Mesendoderm (in vitro differentiated cells): ENCODE measurements around the gene PREX1.

Experiments
- DNase-seq: peaks from one replicate; pipeline ENCODE4 v3.0.0; 2013
- H2AK5ac ChIP-seq: 2 replicates; pipeline ENCODE4 v1.6.1; 2013; ENCODE audit warnings: low read length, inconsistent platforms
- H2BK120ac ChIP-seq: 2 replicates; pipeline ENCODE4 v1.6.1; 2013; ENCODE audit warnings: low read depth, mild to moderate bottlenecking, low read length, moderate library complexity, mixed read lengths
- H2BK15ac ChIP-seq: replicated peaks from 2 replicates; pipeline ENCODE4 v1.6.1; 2013; ENCODE audit warnings: low read depth, mild to moderate bottlenecking, moderate library complexity
- H2BK5ac ChIP-seq: 2 replicates; pipeline ENCODE4 v1.6.1; 2013; ENCODE audit warnings: low read length, inconsistent platforms
- H3K18ac ChIP-seq: 2 replicates; pipeline ENCODE4 v1.6.1; 2013; ENCODE audit warnings: mild to moderate bottlenecking, low read length, mixed read lengths
- H3K23ac ChIP-seq: one replicate; pipeline ENCODE4 v1.6.1; 2013; ENCODE audit warnings: low read length
- H3K27ac ChIP-seq: 2 replicates; pipeline ENCODE4 v1.5.1; 2013; ENCODE audit warnings: low read depth, mild to moderate bottlenecking, inconsistent platforms, low read length, moderate library complexity
- H3K27me3 ChIP-seq: 2 replicates; pipeline ENCODE4 v1.6.1; 2013; ENCODE audit warnings: low read length, control low read depth, mild to moderate bottlenecking, inconsistent platforms; ENCODE audit not compliant: insufficient read depth, poor library complexity
- H3K36me3 ChIP-seq: 2 replicates; pipeline ENCODE4 v1.6.1; 2013; ENCODE audit warnings: low read length, inconsistent platforms; ENCODE audit not compliant: control insufficient read depth, insufficient read depth
- H3K4ac ChIP-seq: one replicate; pipeline ENCODE4 v1.6.1; 2013; ENCODE audit warnings: low read depth, mild to moderate bottlenecking, low read length, moderate library complexity
- H3K4me1 ChIP-seq: 2 replicates; pipeline ENCODE4 v1.6.1; 2013; ENCODE audit warnings: low read depth, low read length, inconsistent platforms; ENCODE audit not compliant: control insufficient read depth
- H3K4me2 ChIP-seq: 2 replicates; pipeline ENCODE4 v1.6.1; 2013; ENCODE audit warnings: low read length
- H3K4me3 ChIP-seq: 2 replicates; pipeline ENCODE4 v1.5.1; 2013; ENCODE audit warnings: mild to moderate bottlenecking, low read length
- H3K56ac ChIP-seq: one replicate; pipeline ENCODE4 v1.6.1; 2013; ENCODE audit warnings: low read length
- H3K79me1 ChIP-seq: 2 replicates; pipeline ENCODE4 v1.6.1; 2013; ENCODE audit warnings: low read length, inconsistent platforms
- H3K79me2 ChIP-seq: 2 replicates; pipeline ENCODE4 v1.6.1; 2013; ENCODE audit warnings: mild to moderate bottlenecking, low read length; ENCODE audit not compliant: control insufficient read depth, insufficient read depth
- H3K9ac ChIP-seq: 2 replicates; pipeline ENCODE4 v1.6.1; 2013; ENCODE audit warnings: low read length, inconsistent platforms
- H4K5ac ChIP-seq: one replicate; pipeline ENCODE4 v1.6.1; 2013; ENCODE audit warnings: low read length
- H4K8ac ChIP-seq: one replicate; pipeline ENCODE4 v1.6.1; 2013; ENCODE audit warnings: low read depth, mild to moderate bottlenecking, control low read depth, low read length, moderate library complexity
- WGBS: extraction: QIAGEN DNeasy Blood & Tissue Kit; methylation state at CpG from one replicate; pipeline ENCODE4 v1.1.7; 2013; ENCODE audit warnings: low lambda C conversion rate, missing lambda C conversion rate; ENCODE audit not compliant: insufficient coverage; ENCODE audit errors: extremely low coverage; 5-methylcytosine and 5-hydroxymethylcytosine counted together

The PREX1 gene

DNA sequence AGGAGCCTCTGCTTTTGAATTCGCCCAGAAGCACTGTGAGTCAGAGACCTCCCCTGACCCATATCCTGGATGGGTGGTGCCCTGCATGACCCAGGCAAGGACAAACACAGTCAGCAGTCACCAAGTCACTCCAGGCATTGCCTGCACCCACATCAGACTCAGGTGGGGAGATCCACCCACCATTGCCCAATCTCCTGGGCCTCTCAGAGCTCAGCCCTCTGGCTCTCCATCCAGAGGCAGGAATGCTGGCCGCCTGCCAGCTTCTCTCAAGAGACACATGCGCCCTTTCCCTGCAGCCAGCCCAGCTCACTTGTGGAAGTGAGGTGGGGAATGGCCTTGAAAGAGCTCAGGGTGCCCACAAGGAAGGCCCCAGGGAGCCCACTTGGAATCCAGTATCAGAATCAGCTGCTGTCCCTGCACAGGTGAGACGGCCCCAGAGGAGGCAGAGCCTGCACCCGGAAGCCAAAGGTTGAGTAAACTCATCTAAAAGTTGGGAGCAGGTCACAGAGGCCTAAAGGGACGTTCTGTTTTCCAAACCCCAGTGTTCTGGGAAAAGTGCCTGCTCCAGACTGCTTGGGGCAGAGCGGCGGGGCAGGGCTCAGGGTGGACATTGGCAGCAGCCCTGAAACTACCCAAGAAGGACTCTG is 129.8 kb downstream of the PREX1 start:
- Histone ChIP-seq H3K36me3 (peaks cover 2% of the 10 kb centered on the region), H4K8ac (no peak overlapping the region), H3K23ac (no peak overlapping the region), H2BK120ac (no peak overlapping the region), H3K79me1 (peaks cover 1% of the 10 kb centered on the region), H4K5ac (no peak overlapping the region), H3K4me3 (no peak overlapping the region), H3K27me3 (no peaks in the 10 kb centered on the region), H3K4ac (no peak overlapping the region), H3K56ac (no peak overlapping the region), H3K4me2 (no peak overlapping the region), H2AK5ac (no peak overlapping the region), H3K9ac (no peak overlapping the region), H3K27ac (no peak overlapping the region), H3K18ac (no peak overlapping the region), H3K4me1 (no peaks in the 10 kb centered on the region), H2BK15ac (no peak overlapping the region), H3K79me2 (no peaks in the 10 kb centered on the region), H2BK5ac (no peak overlapping the region)
- no peak for DNase-seq
- no CpG with 5 or more reads among the region's 8 CpGs for WGBS

DNA sequence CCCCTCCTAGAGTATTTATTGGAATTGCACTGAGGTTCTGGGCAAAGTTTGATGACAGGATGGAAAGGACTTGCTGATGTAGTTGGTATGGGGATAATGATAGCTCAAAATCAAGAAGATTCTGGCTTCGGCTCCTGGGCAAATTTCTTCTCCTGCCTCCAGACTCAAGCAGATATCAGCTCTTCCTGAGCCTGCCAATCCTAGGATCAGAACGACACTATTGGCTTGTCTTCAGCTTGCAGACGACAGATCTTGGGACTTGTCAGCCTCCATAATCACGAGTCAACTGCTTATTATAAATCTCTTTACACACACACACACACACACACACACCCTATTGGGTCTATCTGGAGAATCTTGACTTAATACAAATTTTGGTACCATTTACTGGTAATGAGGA is 131.1 kb downstream of the PREX1 start:
- no peak overlapping the region for H3K9ac ChIP-seq
- H3K79me2 ChIP-seq = no peaks in the 10 kb centered on the region
- no peak overlapping the region for H3K4ac ChIP-seq
- H3K36me3 ChIP-seq = peaks cover 2% of the 10 kb centered on the region
- no peak overlapping the region for H4K8ac ChIP-seq
- no peak for DNase-seq
- no peaks in the 10 kb centered on the region for H3K4me1 ChIP-seq
- no peak overlapping the region for H4K5ac ChIP-seq
- no peak overlapping the region for H3K4me2 ChIP-seq
- H3K18ac ChIP-seq = no peak overlapping the region
- H2BK5ac ChIP-seq = no peak overlapping the region
- no peaks in the 10 kb centered on the region for H3K27me3 ChIP-seq
- H3K4me3 ChIP-seq = no peak overlapping the region
- no peak overlapping the region for H3K23ac ChIP-seq
- H2AK5ac ChIP-seq = no peak overlapping the region
- WGBS = no CpG with 5 or more reads among the region's 4 CpGs
- H3K56ac ChIP-seq = no peak overlapping the region
- no peak overlapping the region for H2BK15ac ChIP-seq
- no peak overlapping the region for H3K27ac ChIP-seq
- no peak overlapping the region for H2BK120ac ChIP-seq
- H3K79me1 ChIP-seq = peaks cover 1% of the 10 kb centered on the region

DNA sequence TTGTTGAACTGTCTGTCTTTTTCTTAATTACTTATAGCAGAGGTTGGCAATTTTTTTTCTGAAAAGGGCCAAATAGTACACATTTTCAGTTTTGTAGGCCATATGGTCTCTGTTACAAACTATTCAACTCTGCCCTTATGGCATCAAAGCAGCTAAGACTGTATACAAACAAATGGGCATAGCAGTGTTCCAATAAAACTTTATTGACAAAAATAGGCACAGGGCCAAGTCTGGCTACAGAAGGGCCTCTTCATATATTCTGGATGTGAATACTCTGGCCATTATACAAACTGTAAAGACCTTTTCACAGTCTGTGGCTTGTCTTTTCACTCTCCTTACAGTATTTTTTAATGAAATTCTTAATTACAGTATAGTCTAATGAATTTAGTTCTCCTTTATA is 132.1 kb downstream of the PREX1 start:
- Histone ChIP-seq H3K56ac (no peak overlapping the region), H3K27ac (no peak overlapping the region), H3K4me3 (no peak overlapping the region), H3K79me2 (no peaks in the 10 kb centered on the region), H3K9ac (no peak overlapping the region), H2BK120ac (no peak overlapping the region), H3K79me1 (no peaks in the 10 kb centered on the region), H2BK5ac (no peak overlapping the region), H3K4ac (no peak overlapping the region), H3K36me3 (no peaks in the 10 kb centered on the region), H2BK15ac (no peak overlapping the region), H3K23ac (no peak overlapping the region), H3K4me2 (no peak overlapping the region), H3K4me1 (no peaks in the 10 kb centered on the region), H3K18ac (no peak overlapping the region), H3K27me3 (no peaks in the 10 kb centered on the region), H2AK5ac (no peak overlapping the region), H4K8ac (no peak overlapping the region), H4K5ac (no peak overlapping the region)
- no peak for DNase-seq

DNA sequence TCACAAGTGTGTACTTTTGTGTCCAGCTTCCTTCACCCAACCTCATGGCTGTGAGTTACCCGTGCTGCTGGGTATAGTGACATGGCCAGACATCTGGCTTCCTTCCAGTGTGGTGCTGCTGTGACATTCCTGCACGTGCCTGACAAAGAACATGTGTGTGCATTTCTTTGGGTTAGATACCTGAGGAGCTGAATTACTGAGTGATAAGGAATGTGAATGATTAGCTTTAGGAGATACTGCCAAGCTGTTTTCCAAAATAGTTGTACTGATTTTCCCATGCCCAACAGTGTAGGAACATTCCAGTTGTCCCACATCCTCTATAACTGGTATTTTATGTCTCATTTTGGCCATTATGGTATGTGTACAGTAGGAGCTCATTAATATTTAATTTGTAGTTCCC is 132.5 kb downstream of the PREX1 start:
- Histone ChIP-seq H3K27ac (no peak overlapping the region), H3K4ac (no peak overlapping the region), H3K4me2 (no peak overlapping the region), H2BK5ac (no peak overlapping the region), H3K18ac (no peak overlapping the region), H4K8ac (no peak overlapping the region), H3K36me3 (no peaks in the 10 kb centered on the region), H3K9ac (no peak overlapping the region), H3K56ac (no peak overlapping the region), H3K27me3 (no peaks in the 10 kb centered on the region), H2BK120ac (no peak overlapping the region), H3K79me1 (no peaks in the 10 kb centered on the region), H3K4me3 (no peak overlapping the region), H2AK5ac (no peak overlapping the region), H3K79me2 (no peaks in the 10 kb centered on the region), H2BK15ac (no peak overlapping the region), H3K23ac (no peak overlapping the region), H3K4me1 (no peaks in the 10 kb centered on the region), H4K5ac (no peak overlapping the region)
- no peak for DNase-seq
- no CpG with 5 or more reads among the region's 2 CpGs for WGBS

DNA sequence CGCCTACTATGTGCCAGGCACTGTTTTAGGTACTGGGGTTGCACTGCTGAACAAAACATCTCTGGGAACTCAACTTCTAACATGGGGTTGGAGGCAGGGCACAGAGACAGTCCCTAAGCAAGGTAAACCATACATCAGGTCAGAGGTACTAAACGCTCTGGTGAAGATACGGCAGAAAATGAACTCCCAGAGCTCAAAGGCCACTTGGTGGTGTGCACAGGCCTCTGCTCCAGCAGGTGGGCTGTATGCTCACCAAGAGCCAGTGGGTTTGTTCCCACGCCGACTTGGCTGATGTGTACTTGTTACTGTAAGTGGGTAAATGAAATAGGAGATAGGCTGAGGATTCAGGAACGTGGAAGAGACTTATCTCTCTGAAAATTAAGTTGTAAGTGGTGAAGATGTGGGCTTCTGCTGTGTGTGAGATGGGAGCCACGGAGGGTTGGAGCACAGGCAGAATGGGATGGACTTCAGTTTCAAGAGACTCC is 133.4 kb downstream of the PREX1 start:
- Histone ChIP-seq H2BK5ac (no peak overlapping the region), H4K5ac (no peak overlapping the region), H3K23ac (no peak overlapping the region), H3K79me2 (no peaks in the 10 kb centered on the region), H3K4me3 (no peak overlapping the region), H4K8ac (no peak overlapping the region), H2BK120ac (no peak overlapping the region), H3K36me3 (no peaks in the 10 kb centered on the region), H3K27me3 (no peaks in the 10 kb centered on the region), H2AK5ac (no peak overlapping the region), H2BK15ac (no peak overlapping the region), H3K4ac (no peak overlapping the region), H3K4me1 (no peaks in the 10 kb centered on the region), H3K9ac (no peak overlapping the region), H3K4me2 (no peak overlapping the region), H3K79me1 (no peaks in the 10 kb centered on the region), H3K56ac (no peak overlapping the region), H3K27ac (no peak overlapping the region), H3K18ac (no peak overlapping the region)
- WGBS = no CpG with 5 or more reads among the region's 7 CpGs
- no peak for DNase-seq

DNA sequence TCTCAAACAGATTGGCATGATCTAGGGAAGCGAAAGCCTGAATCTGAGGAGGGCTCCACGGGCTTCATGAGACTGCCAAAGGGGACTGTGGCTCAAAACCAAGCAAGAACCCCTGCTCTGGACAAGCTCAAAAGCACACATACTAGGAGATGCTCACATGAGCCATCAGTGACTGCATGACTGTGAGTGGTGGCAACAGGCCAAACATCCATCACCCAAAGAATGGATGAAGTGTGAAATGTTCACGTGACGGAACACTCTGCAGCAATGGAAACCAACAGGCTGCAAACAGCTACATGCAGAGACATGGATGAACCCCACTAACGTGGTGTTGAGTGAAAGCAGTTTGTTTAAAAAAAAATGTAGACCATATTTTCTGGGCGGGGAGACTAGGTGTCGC is 136.3 kb downstream of the PREX1 start:
- no peak overlapping the region for H3K9ac ChIP-seq
- no peak overlapping the region for H3K27ac ChIP-seq
- no peak overlapping the region for H3K4me3 ChIP-seq

More for the DNA sequence above, 136.3 kb downstream of the PREX1 start:
- no peaks in the 10 kb centered on the region for H3K79me2 ChIP-seq
- H2AK5ac ChIP-seq = no peak overlapping the region
- no peaks in the 10 kb centered on the region for H3K4me1 ChIP-seq
- no peak overlapping the region for H2BK120ac ChIP-seq
- no peaks in the 10 kb centered on the region for H3K27me3 ChIP-seq
- no peak for DNase-seq
- H3K4me2 ChIP-seq = no peak overlapping the region
- no peak overlapping the region for H2BK15ac ChIP-seq
- no peaks in the 10 kb centered on the region for H3K79me1 ChIP-seq
- no peak overlapping the region for H4K8ac ChIP-seq
- no peak overlapping the region for H4K5ac ChIP-seq
- no CpG with 5 or more reads among the region's 7 CpGs for WGBS
- H3K23ac ChIP-seq = no peak overlapping the region
- H3K18ac ChIP-seq = no peak overlapping the region
- no peak overlapping the region for H2BK5ac ChIP-seq
- no peak overlapping the region for H3K4ac ChIP-seq
- H3K56ac ChIP-seq = no peak overlapping the region
- no peaks in the 10 kb centered on the region for H3K36me3 ChIP-seq
